ENCODE data around the gene MTG2. TPM values are rescaled to one million over a fixed set of nuclear protein-coding genes. Genes with fewer than 3 reads are reported as not detected.

The MTG2 gene
- total and polyA plus RNA-seq, 2 experiments from 2014 or later, result 20.4 to 32.9 TPM

DNA sequence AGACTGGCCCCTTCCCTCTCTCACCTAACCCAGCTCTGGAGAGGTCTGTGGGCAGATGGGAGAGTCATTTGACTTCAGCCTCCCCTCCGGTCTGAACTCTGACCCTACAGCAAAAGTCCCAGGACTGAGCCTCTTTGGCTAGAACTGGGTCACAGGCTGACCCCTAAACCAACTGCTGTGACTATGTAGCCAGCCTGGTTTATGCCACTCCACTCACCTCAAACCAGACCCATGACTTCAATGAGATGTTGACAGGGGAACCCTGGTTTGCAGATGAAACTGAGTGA is 54.6 kb downstream of the MTG2 start:
- Histone ChIP-seq H3K9me3 (ENCODE audit: low read depth) (no peaks in the 10 kb centered on the region), H3K4me3 (no peak overlapping the region), H3K27ac (no peak overlapping the region), H3K36me3 (no peaks in the 10 kb centered on the region), H3K27me3 (no peaks in the 10 kb centered on the region), H3K4me1 (ENCODE audit: low read depth) (peaks cover 15% of the 10 kb centered on the region)
- DNase-seq (ENCODE audit: low read depth in 1 of 2, low spot score in 1 of 2), result no peak
- TF ChIP-seq, protein P1, sequence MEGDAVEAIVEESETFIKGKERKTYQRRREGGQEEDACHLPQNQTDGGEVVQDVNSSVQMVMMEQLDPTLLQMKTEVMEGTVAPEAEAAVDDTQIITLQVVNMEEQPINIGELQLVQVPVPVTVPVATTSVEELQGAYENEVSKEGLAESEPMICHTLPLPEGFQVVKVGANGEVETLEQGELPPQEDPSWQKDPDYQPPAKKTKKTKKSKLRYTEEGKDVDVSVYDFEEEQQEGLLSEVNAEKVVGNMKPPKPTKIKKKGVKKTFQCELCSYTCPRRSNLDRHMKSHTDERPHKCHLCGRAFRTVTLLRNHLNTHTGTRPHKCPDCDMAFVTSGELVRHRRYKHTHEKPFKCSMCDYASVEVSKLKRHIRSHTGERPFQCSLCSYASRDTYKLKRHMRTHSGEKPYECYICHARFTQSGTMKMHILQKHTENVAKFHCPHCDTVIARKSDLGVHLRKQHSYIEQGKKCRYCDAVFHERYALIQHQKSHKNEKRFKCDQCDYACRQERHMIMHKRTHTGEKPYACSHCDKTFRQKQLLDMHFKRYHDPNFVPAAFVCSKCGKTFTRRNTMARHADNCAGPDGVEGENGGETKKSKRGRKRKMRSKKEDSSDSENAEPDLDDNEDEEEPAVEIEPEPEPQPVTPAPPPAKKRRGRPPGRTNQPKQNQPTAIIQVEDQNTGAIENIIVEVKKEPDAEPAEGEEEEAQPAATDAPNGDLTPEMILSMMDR (IDR thresholded peaks at IDR 0.05; ENCODE audit: low read depth, low read length), result no peak

DNA sequence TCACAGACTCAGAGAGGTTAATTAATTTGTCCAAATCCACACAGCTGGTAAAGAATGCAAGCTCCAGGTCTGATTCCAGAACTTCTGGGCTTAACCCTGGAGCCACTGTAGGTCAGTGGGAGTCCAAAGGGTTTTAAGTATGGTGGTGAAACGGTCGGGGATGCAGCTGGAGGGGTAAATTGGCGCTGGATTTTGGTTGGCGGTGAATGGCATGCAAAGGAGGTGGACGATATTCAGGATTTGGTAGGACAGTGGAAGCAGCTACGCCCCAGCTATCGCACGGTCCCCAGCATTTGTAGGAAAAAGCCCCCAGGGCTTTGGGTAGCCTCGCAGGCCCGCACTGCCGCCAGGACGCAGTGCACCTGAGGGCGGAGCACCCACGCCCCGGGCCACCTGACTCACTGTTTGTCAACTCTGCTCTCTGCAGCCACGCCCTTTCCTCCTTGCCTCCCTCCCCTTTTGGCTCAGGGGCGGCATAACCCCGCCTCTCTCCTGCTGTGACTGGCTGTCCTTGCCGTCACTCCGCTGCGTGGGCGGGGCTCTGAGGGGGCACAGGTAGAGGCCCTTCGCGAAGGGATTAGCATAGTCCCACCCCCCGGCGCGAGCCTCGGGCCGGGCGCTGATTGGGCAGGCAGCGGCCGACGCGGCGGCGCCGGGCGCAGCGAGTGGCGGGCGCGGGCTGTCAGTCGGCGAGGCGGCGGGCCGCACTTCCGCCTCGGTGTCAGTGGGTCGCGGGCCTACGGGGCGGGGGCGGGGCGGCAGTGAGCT is 55.2 kb downstream of the MTG2 start, which contains the start of gene OSBPL2:
Gene OSBPL2 (plus strand): TSS at position 721 of the 768 bp plus-strand sequence. CDS start 17,664 bp downstream, outside the sequence.
- TF ChIP-seq, protein P1 (IDR thresholded peaks at IDR 0.05; ENCODE audit: low read depth, low read length), result no peak
- peak; percentile 98 to 99 for DNase-seq (ENCODE audit: low read depth in 1 of 2, low spot score in 1 of 2)
- H3K36me3 ChIP-seq, result no peaks in the 10 kb centered on the region
- peaks cover 15% of the 10 kb centered on the region for H3K4me1 ChIP-seq (ENCODE audit: low read depth)
- no peaks in the 10 kb centered on the region for H3K9me3 ChIP-seq (ENCODE audit: low read depth)
- H3K4me3 ChIP-seq, result peak within 1 kb of the TSS; percentile 89
- H3K27me3 ChIP-seq, result no peaks in the 10 kb centered on the region
- H3K27ac ChIP-seq, result peak within 1 kb of the TSS; percentile 85

DNA sequence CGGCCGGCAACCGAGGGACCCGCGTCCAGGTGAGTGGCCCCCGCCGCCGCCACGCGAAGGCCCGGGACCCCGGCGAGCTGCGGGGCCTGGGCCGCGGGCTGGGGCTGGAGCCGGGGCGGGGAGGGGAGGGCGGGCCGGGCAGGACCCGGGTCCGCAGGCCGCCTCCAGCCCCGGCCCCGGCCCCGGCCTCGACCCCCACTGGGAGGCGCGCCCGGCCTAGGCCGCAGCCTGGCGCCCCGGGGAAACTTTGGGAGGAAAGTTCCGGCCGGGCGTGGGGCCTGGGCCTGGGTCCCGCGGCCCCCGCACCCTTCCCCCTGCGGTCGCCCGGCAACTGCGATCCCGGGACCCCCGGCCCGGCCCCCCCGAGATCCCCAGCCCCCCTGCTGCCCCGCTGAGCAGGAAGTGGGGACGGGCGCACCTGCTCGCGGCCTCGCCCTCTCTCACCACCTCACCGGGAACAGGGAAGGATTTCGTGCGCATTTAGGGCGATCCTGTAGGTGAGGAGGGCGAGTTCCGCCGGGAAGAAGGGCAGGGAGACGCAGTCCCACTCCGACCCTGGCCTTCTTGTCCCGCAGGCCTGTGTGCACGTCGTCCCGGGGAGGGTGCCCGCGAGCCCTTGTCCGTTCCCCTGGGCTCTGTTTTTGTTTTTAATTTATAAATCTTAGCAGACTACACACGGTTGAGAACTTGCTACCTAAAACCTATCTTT is 55.9 kb downstream of the MTG2 start:
- peak overlapping the region; percentile 85 for H3K27ac ChIP-seq
- no peaks in the 10 kb centered on the region for H3K36me3 ChIP-seq
- TF ChIP-seq, protein P1 (IDR thresholded peaks at IDR 0.05; ENCODE audit: low read depth, low read length), result no peak
- no peaks in the 10 kb centered on the region for H3K27me3 ChIP-seq
- H3K9me3 ChIP-seq (ENCODE audit: low read depth), result no peaks in the 10 kb centered on the region
- peak in 1 of 2 donors; percentile 27 for DNase-seq (ENCODE audit: low read depth in 1 of 2, low spot score in 1 of 2)
- peaks cover 15% of the 10 kb centered on the region for H3K4me1 ChIP-seq (ENCODE audit: low read depth)
- peak overlapping the region; percentile 89 for H3K4me3 ChIP-seq

DNA sequence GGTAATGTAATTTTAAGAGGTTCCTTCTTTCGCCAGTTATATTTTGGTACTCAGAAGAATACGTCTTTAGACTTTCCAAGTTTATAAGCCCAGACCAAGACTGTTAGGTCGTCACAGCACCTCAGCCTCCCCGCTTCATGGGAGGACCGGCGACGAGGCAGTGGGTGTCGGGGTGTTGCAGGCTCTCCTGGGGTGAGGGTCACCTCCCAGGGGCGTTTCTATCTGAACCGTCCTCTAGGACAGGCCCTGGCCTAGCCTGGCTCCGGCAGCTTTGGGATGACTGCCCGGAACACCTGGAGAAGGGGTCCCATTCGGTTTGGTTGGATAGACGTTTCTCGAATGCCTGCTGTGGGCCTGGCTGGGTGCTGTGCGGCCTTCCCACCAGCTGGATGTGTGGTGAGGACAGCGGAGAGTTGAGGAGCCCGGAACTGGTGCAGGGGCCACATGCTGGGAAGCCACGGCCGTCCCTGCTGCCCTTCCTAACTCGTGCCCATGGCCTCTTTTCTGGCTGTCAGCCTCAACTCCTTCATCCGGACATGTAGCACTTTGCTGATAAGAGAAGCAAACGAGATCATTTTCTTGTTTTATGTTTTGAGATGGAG is 56.6 kb downstream of the MTG2 start:
- TF ChIP-seq, protein P1 (IDR thresholded peaks at IDR 0.05; ENCODE audit: low read depth, low read length), result no peak
- H3K36me3 ChIP-seq, result no peaks in the 10 kb centered on the region
- H3K27me3 ChIP-seq, result no peaks in the 10 kb centered on the region
- H3K4me3 ChIP-seq, result peak overlapping the region; percentile 89
- peaks cover 14% of the 10 kb centered on the region for H3K4me1 ChIP-seq (ENCODE audit: low read depth)
- H3K9me3 ChIP-seq (ENCODE audit: low read depth), result no peaks in the 10 kb centered on the region
- no peak for DNase-seq (ENCODE audit: low read depth in 1 of 2, low spot score in 1 of 2)
- H3K27ac ChIP-seq, result peak overlapping the region; percentile 85

DNA sequence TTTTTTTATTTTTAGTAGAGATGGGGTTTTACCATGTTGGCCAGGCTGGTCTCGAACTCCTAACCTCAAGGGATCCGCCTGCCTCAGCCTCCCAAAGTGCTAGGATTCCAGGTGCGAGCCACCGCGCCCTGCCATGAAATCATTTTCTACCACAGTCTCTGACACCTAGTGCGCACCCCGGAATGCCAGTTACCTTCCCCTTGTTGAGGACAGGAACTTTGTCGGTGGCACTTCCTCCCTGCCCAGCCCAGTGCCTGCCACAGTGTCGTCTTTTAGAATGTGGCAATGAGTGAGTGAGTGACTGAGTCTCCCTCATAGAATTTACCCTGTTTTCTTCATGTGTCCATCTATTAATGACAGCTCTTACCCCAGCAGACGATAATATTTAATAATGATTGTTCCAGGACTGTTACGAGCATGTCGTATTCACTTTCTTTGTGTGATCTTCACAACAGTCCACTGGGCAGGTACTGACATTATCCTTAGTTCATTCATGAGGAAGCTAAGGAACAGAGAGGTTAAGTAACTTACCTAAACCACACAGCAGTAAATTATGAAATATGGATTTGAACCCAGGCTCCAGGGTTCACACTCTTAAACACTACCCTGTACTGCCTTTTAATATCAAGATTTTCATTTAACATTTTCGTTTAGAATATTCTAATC is 57.3 kb downstream of the MTG2 start:
- no peaks in the 10 kb centered on the region for H3K9me3 ChIP-seq (ENCODE audit: low read depth)
- no peaks in the 10 kb centered on the region for H3K36me3 ChIP-seq
- H3K27ac ChIP-seq, result no peak overlapping the region
- TF ChIP-seq, protein P1 (IDR thresholded peaks at IDR 0.05; ENCODE audit: low read depth, low read length), result no peak
- peaks cover 12% of the 10 kb centered on the region for H3K4me1 ChIP-seq (ENCODE audit: low read depth)
- DNase-seq (ENCODE audit: low read depth in 1 of 2, low spot score in 1 of 2), result no peak
- no peak overlapping the region for H3K4me3 ChIP-seq
- H3K27me3 ChIP-seq, result no peaks in the 10 kb centered on the region
